Mucosa of descending colon (tissue), 3 donors: ENCODE results near the gene NR5A1. TPM values are rescaled to one million over a fixed set of nuclear protein-coding genes. Genes with fewer than 3 reads are reported as not detected.
A peak's percentile ranks its signal among the peaks of the same experiment; 100 is the strongest.

ENCODE experiments used
- ATAC-seq: fragments of 200-7000 bp; cut with Tn5 transposase; one replicate; pipeline ENCODE4 v1.9.1; 2020; ENCODE audit warnings: mild to moderate bottlenecking, moderate library complexity
- DNase-seq, 3 donors: peaks; one replicate each; pipeline ENCODE4 v3.0.0-alpha.2; 2020
- H3K36me3 ChIP-seq: fragments of 200-600 bp; one replicate; pipeline ENCODE4 v1.8.0; 2021; ENCODE audit warnings: low read depth, mild to moderate bottlenecking
- H3K4me1 ChIP-seq: fragments of 200-600 bp; one replicate; pipeline ENCODE4 v1.8.0; 2021; ENCODE audit warnings: low read depth, mild to moderate bottlenecking
- H3K4me3 ChIP-seq: fragments of 200-600 bp; one replicate; pipeline ENCODE4 v1.8.0; 2021; ENCODE audit warnings: mild to moderate bottlenecking
- H3K9me3 ChIP-seq: fragments of 200-600 bp; one replicate; pipeline ENCODE4 v1.8.0; 2021; ENCODE audit warnings: mild to moderate bottlenecking
- intact Hi-C, 2 donors: fragments of 100-400 bp; cut with DNase I in 1 of 2; cut with micrococcal nuclease in 1 of 2; formaldehyde crosslinking; loops; one replicate each; pipeline versions ENCODE4 v1.11.0 to v1.11.1; 2022; cut with DNase I, micrococcal nuclease
- total RNA-seq, 3 donors: library from RNA; stranded (reverse); fragmentation: NEBNext Ultra II Directional in 2 of 3; extraction: Animal tissue kit (Norgen Biotek cat#: 25700) in 2 of 3; gene quantifications; one replicate each; pipeline versions ENCODE4 v1.2.1 to v1.2.4, GENCODE V29; 2021 to 2023
- TF ChIP-seq, protein P1 (sequence below): fragments of 200-600 bp; IDR thresholded peaks from one replicate; pipeline ENCODE4 v1.8.0; 2022; ENCODE audit warnings: antibody characterized with exemption, mild to moderate bottlenecking
- donor health status: DM: no; HTN: no; CAD: no; lungs with moderate emphysema.
- donor health status: DM: no; HTN: no; CAD: no.
- donor health status: DM: no; HTN: yes; CAD: no.

NR5A1 gene
- total RNA-seq, 3 donors from 2014 or later = 0.12 TPM; not detected in 2

DNA sequence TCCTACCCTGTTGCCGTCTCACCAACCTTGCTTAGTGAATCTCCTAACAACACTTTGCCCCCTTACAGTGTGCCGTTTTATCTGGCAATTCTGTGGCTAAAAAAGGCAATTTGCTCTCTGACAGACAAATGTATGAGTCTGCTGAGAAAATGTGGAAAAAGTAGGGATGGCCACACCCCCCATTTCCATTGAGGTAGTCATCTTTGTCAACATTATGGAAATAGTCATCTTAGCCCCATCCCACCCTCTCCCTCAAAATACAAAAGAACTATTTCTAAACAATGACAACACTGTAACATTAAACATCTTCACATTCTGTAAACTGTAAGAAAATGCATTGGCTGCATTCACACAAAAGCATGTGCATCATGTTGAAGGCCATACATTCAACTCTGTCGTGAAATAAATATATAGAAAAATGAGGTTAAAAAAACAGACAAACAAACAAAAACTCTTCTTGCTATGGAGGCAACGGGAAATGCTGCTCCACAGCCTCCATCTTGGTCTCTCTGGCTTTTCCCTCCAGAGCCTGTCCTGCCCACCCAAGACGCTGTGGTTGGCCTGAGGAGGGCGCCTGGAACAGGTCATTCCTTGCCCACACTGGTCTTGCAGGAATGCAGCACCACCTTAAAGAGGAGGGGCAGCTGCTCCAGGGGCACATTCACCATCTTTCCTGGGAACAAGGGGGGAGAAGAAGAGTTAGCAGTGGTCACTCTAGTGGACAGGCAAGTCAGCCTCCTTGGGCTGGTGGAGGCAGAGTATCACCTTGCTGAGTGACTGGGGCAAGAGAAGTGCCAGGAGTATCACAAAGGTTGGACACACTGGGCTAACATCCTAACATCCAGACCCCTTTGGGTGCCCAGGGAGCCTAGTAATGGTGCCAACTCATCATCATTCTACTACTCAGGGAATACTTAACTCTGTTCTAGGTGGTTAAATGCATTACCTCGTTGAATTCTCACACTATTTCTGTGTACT lies 15.2 kb upstream of the NR5A1 start:
- DNase-seq = no peak
- no peaks in the 10 kb centered on the region for H3K36me3 ChIP-seq
- no peak overlapping the region for H3K4me3 ChIP-seq
- TF ChIP-seq, protein P1, sequence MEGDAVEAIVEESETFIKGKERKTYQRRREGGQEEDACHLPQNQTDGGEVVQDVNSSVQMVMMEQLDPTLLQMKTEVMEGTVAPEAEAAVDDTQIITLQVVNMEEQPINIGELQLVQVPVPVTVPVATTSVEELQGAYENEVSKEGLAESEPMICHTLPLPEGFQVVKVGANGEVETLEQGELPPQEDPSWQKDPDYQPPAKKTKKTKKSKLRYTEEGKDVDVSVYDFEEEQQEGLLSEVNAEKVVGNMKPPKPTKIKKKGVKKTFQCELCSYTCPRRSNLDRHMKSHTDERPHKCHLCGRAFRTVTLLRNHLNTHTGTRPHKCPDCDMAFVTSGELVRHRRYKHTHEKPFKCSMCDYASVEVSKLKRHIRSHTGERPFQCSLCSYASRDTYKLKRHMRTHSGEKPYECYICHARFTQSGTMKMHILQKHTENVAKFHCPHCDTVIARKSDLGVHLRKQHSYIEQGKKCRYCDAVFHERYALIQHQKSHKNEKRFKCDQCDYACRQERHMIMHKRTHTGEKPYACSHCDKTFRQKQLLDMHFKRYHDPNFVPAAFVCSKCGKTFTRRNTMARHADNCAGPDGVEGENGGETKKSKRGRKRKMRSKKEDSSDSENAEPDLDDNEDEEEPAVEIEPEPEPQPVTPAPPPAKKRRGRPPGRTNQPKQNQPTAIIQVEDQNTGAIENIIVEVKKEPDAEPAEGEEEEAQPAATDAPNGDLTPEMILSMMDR = no peak
- ATAC-seq = no peak
- intact Hi-C loops = no loop called here
- no peaks in the 10 kb centered on the region for H3K9me3 ChIP-seq
- no peaks in the 10 kb centered on the region for H3K4me1 ChIP-seq

DNA sequence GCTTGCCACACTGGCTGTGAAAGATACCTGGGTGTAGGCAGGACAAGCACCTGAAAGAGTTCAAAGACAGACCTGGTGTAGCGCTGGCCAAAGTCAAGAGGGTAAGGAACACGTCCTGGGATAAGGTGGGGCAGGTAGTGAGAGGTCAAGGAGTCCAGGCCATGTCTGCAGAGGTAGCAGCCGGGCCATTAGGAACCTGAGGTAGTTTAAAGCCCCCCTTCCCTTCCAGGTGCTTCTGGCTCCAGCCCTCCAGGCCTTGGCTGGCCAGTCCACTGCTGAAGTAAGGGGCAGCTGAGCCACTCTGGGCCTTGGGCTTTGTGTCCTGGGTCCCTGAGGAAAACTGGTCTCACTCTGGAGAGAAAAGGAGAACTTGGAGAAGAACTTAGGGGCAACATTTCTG lies 13.9 kb upstream of the NR5A1 start:
- ATAC-seq (peak; percentile 10), DNase-seq (no peak)
- TF ChIP-seq, protein P1 = no peak
- no peaks in the 10 kb centered on the region for H3K4me1 ChIP-seq
- H3K9me3 ChIP-seq = no peaks in the 10 kb centered on the region
- H3K36me3 ChIP-seq = no peaks in the 10 kb centered on the region
- intact Hi-C loops = no loop called here
- no peak overlapping the region for H3K4me3 ChIP-seq

DNA sequence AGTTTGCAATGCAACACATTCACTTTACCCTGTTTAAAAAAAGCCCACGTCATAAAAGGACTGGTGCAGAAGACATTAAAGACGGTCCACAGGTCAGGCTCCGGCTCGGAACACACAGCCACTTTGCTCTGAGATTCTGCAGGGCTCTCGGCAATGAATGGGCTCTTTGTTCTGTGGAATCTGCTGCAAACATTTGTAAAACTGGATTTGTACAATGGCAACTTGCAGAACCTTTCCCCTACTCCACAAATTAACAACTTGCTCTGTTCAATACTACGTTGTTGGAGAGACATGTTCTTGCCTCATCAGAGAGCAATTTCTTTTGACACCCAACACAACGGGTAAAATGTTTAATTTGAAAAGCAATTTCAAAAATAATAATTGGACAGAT lies 13.0 kb upstream of the NR5A1 start:
- Histone ChIP-seq H3K9me3 (no peaks in the 10 kb centered on the region), H3K4me1 (no peaks in the 10 kb centered on the region), H3K36me3 (no peaks in the 10 kb centered on the region), H3K4me3 (no peak overlapping the region)
- intact Hi-C loops = no loop called here
- ATAC-seq (peak; percentile 63), DNase-seq (no peak)
- TF ChIP-seq, protein P1 = no peak

DNA sequence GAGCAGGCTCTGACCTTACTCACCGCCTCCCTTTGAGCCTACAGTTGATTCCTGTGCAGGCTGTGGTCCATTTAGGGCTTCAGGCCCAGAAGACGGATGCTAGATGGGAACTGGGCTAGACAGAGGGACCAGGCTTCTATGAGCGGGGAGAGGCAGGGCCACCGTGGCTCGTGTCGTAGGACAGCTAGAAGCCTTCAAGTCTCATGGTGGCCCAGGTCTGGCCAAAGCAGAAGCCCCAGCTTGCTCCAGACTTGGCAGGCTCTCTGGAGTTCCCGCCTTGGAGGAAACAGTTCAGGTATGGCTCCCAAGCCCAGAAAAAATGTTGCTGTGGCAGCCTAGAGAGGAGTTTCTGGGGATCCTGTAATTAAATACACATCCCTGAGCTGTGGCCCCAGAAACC lies 10.9 kb upstream of the NR5A1 start:
- DNase-seq (no peak), ATAC-seq (no peak)
- Histone ChIP-seq H3K4me1 (no peaks in the 10 kb centered on the region), H3K36me3 (no peaks in the 10 kb centered on the region), H3K9me3 (no peaks in the 10 kb centered on the region), H3K4me3 (no peak overlapping the region)
- TF ChIP-seq, protein P1 = no peak
- intact Hi-C loops = no loop called here

DNA sequence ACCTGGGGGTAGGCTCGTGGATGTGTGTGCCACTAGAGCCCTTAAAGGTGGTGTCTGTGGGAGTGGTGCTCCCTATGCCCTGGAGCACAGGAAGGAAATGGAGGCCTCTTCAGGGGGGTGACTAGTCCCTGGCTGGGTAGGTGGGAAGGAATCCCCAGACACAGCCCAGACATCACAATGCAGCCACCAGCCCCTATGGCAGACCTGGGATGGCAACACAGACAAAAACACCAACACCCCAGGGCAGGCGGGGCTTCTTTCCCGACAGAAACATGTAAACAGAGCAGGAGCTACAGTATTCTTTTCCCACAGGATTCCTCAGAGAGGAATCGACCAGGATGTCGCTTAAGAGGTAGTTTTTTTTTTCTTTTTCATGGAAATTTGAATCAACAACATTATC lies 10.4 kb upstream of the NR5A1 start:
- H3K4me3 ChIP-seq = no peak overlapping the region
- no peak for DNase-seq
- intact Hi-C loops = no loop called here
- H3K9me3 ChIP-seq = no peaks in the 10 kb centered on the region
- TF ChIP-seq, protein P1 = no peak
- no peaks in the 10 kb centered on the region for H3K36me3 ChIP-seq
- no peaks in the 10 kb centered on the region for H3K4me1 ChIP-seq
- no peak for ATAC-seq
